ENCODE measurements around the gene KRT15. TPM values are rescaled to one million over a fixed set of nuclear protein-coding genes. Genes with fewer than 3 reads are reported as not detected.

Gene KRT15
- total RNA-seq, 2 experiments from 2014 or later, result not detected

GRCh38 chr17:41540921-41541625, 22.4 kb upstream of the KRT15 start:
- Mint-ChIP-seq H3K4me3 (no peak overlapping the region), H3K36me3 (no peaks in the 10 kb centered on the region), H3K27me3 (no peaks in the 10 kb centered on the region), H3K9me3 (no peaks in the 10 kb centered on the region), H3K4me1 (ENCODE audit: low read depth) (no peaks in the 10 kb centered on the region), H3K27ac (no peak overlapping the region)
- no peak for DNase-seq
- intact Hi-C loops (cut with micrococcal nuclease), result no loop called here
- ChIA-PET CTCF (interaction anchor here (1.0 to 2.2 kb wide), 3 partner anchors 8 to 122 kb away, joined by 3 to 18 read pairs (median 4); no protein-coding TSS in a partner anchor), POLR2A (no interaction called here)

- H3K27ac Mint-ChIP-seq, result no peak overlapping the region
- no peak for DNase-seq
- no peaks in the 10 kb centered on the region for H3K36me3 Mint-ChIP-seq
- ChIA-PET CTCF (interaction anchor here (1.0 to 2.2 kb wide), 2 partner anchors 9 to 123 kb away, joined by 3 to 18 read pairs; no protein-coding TSS in a partner anchor), POLR2A (no interaction called here)
- intact Hi-C loops (cut with micrococcal nuclease), result no loop called here
- H3K4me1 Mint-ChIP-seq (ENCODE audit: low read depth), result no peaks in the 10 kb centered on the region
- no peaks in the 10 kb centered on the region for H3K9me3 Mint-ChIP-seq
- H3K4me3 Mint-ChIP-seq, result no peak overlapping the region
- H3K27me3 Mint-ChIP-seq, result no peaks in the 10 kb centered on the region
Observed at GRCh38 chr17:41539979-41540701, 21.4 kb upstream of the KRT15 start.

DNA sequence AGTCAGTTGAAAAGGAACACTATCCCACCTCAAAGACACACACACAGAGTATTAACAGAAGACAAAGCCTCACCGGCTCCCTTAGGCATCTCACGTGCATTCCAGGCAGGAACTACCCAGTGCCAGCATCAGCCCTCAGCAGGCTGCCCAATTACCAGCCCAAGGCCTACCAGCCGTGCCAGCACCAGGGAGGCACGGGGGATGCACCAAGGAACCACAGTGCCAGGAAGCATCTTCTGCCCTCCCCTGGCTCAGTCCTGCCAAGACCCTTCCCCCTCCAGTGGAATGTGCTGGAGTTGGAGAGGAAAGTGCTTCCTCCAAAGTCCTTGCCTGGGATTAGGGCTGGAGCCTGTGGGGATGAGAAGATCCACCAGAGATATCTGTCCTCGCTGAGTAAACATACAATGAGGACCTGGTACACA, 20.4 kb upstream of the KRT15 start:
- CTCF ChIA-PET, result no interaction called here
- Mint-ChIP-seq H3K4me1 (ENCODE audit: low read depth) (no peaks in the 10 kb centered on the region), H3K9me3 (no peaks in the 10 kb centered on the region), H3K4me3 (no peak overlapping the region), H3K27me3 (no peaks in the 10 kb centered on the region), H3K36me3 (no peaks in the 10 kb centered on the region), H3K27ac (no peak overlapping the region)
- intact Hi-C loops (cut with micrococcal nuclease), result no loop called here
- DNase-seq, result no peak
- POLR2A ChIA-PET, result no interaction called here

DNA sequence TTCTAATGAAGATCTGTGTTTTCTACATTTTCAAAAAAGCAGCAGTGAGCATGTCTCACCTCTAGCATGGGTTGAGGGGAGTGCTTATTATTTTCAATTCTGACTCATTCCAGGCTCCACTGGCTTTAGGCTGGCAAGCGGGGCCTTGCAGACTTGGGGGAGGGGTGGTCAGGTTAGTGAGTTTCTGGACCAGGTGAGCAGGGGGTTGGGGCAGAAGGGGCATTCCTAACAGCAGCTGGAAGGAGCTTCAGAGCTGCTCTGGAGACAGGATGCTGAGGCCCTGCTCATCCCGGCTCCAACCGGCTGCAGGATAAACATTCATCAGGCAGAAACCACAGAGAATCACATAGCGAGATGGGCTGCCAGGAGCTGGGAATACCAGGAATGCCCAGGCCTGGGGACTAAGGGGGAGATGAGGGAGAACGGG, 19.9 kb upstream of the KRT15 start:
- Mint-ChIP-seq H3K9me3 (no peaks in the 10 kb centered on the region), H3K4me1 (ENCODE audit: low read depth) (no peaks in the 10 kb centered on the region), H3K4me3 (no peak overlapping the region), H3K27ac (no peak overlapping the region), H3K27me3 (peaks cover 2% of the 10 kb centered on the region), H3K36me3 (no peaks in the 10 kb centered on the region)
- intact Hi-C loops (cut with micrococcal nuclease), result no loop called here
- POLR2A ChIA-PET, result no interaction called here
- DNase-seq, result no peak
- CTCF ChIA-PET, result no interaction called here

GRCh38 chr17:41537990-41538389, 19.3 kb upstream of the KRT15 start:
- H3K36me3 Mint-ChIP-seq, result no peaks in the 10 kb centered on the region
- peaks cover 2% of the 10 kb centered on the region for H3K27me3 Mint-ChIP-seq
- no peaks in the 10 kb centered on the region for H3K4me1 Mint-ChIP-seq (ENCODE audit: low read depth)
- ChIA-PET CTCF (interaction anchor here (4.1 kb wide), 1 partner anchor 11 kb away, joined by 26 read pairs; no protein-coding TSS in a partner anchor), POLR2A (no interaction called here)
- H3K4me3 Mint-ChIP-seq, result no peak overlapping the region
- DNase-seq, result no peak
- no peaks in the 10 kb centered on the region for H3K9me3 Mint-ChIP-seq
- no peak overlapping the region for H3K27ac Mint-ChIP-seq
- intact Hi-C loops (cut with micrococcal nuclease), result no loop called here

DNA sequence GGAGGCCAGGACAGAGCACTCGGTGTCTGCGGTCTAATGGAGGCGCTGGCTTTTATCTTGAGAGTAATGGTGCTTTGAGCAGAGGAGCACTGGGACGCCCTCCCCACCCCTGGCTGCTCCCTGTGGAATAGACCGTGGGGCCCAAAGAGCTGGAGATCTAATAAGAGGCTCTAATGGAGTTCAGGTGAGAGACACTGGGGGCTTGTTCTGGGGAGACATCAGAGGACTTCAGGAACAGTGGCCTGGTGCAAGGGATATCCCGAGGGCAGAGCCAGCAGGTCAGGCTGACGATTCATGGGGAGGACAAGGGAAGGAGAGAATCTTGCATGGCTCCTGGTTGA, 18.9 kb upstream of the KRT15 start:
- ChIA-PET CTCF (interaction anchor here (4.1 kb wide), 1 partner anchor 11 kb away, joined by 26 read pairs; no protein-coding TSS in a partner anchor), POLR2A (no interaction called here)
- intact Hi-C loops (cut with micrococcal nuclease), result no loop called here
- peaks cover 4% of the 10 kb centered on the region for H3K27me3 Mint-ChIP-seq
- no peak for DNase-seq
- no peaks in the 10 kb centered on the region for H3K36me3 Mint-ChIP-seq
- H3K27ac Mint-ChIP-seq, result no peak overlapping the region
- no peak overlapping the region for H3K4me3 Mint-ChIP-seq
- no peaks in the 10 kb centered on the region for H3K4me1 Mint-ChIP-seq (ENCODE audit: low read depth)
- H3K9me3 Mint-ChIP-seq, result no peaks in the 10 kb centered on the region

- H3K9me3 Mint-ChIP-seq, result no peaks in the 10 kb centered on the region
- H3K4me3 Mint-ChIP-seq, result no peak overlapping the region
- H3K27me3 Mint-ChIP-seq, result peaks cover 4% of the 10 kb centered on the region
- CTCF ChIA-PET, result interaction anchor here (4.1 kb wide), 1 partner anchor 12 kb away, joined by 26 read pairs; no protein-coding TSS in a partner anchor
- no peak for DNase-seq
- POLR2A ChIA-PET, result no interaction called here
- no peaks in the 10 kb centered on the region for H3K36me3 Mint-ChIP-seq
- H3K4me1 Mint-ChIP-seq (ENCODE audit: low read depth), result no peaks in the 10 kb centered on the region
- intact Hi-C loops (cut with micrococcal nuclease), result no loop called here
- H3K27ac Mint-ChIP-seq, result no peak overlapping the region
Observed at GRCh38 chr17:41536741-41537613, 18.3 kb upstream of the KRT15 start.

GRCh38 chr17:41535764-41536481, 17.2 kb upstream of the KRT15 start:
- peaks cover 7% of the 10 kb centered on the region for H3K27me3 Mint-ChIP-seq
- H3K36me3 Mint-ChIP-seq, result no peaks in the 10 kb centered on the region
- no peak overlapping the region for H3K27ac Mint-ChIP-seq
- H3K4me3 Mint-ChIP-seq, result no peak overlapping the region
- CTCF ChIA-PET, result interaction anchor here (4.1 kb wide), 1 partner anchor 13 kb away, joined by 26 read pairs; no protein-coding TSS in a partner anchor
- POLR2A ChIA-PET, result no interaction called here
- intact Hi-C loops (cut with micrococcal nuclease), result no loop called here
- no peaks in the 10 kb centered on the region for H3K4me1 Mint-ChIP-seq (ENCODE audit: low read depth)
- no peak for DNase-seq
- no peaks in the 10 kb centered on the region for H3K9me3 Mint-ChIP-seq

- Mint-ChIP-seq H3K27ac (no peak overlapping the region), H3K4me1 (ENCODE audit: low read depth) (no peaks in the 10 kb centered on the region), H3K27me3 (peaks cover 10% of the 10 kb centered on the region), H3K36me3 (no peaks in the 10 kb centered on the region), H3K9me3 (no peaks in the 10 kb centered on the region), H3K4me3 (no peak overlapping the region)
- intact Hi-C loops (cut with micrococcal nuclease), result no loop called here
- DNase-seq, result no peak
- CTCF ChIA-PET, result interaction anchor here (4.1 kb wide), 1 partner anchor 14 kb away, joined by 26 read pairs; no protein-coding TSS in a partner anchor
- POLR2A ChIA-PET, result no interaction called here
Observed at GRCh38 chr17:41534899-41535546, 16.3 kb upstream of the KRT15 start.

DNA sequence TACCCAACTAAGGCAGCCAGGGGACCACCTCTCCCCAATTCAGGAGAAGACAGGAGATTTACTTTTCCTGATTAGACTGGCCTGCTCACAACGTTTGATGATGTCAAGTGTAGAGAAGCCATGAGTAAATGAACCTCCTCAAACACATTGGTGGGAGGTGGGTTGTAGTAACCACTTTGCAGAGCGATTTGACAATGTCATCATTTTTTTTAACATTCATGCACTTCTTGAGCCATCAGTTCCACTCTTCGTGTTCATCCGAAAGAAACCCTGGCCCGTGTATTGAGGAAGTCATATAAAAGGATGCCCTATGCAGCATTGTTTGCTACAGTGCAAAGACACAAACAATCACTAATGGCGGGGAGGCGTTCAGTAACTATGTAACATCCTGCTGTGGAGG, 14.9 kb upstream of the KRT15 start:
- Mint-ChIP-seq H3K4me3 (no peak overlapping the region), H3K36me3 (no peaks in the 10 kb centered on the region), H3K27ac (no peak overlapping the region), H3K27me3 (peaks cover 23% of the 10 kb centered on the region), H3K9me3 (no peaks in the 10 kb centered on the region), H3K4me1 (ENCODE audit: low read depth) (no peaks in the 10 kb centered on the region)
- CTCF ChIA-PET, result interaction anchor here (2.0 kb wide), 1 partner anchor 16 kb away, joined by 14 read pairs; no protein-coding TSS in a partner anchor
- POLR2A ChIA-PET, result no interaction called here
- intact Hi-C loops (cut with micrococcal nuclease), result no loop called here
- DNase-seq, result no peak

GRCh38 chr17:41532947-41533570, 14.4 kb upstream of the KRT15 start:
- Mint-ChIP-seq H3K36me3 (no peaks in the 10 kb centered on the region), H3K4me3 (no peak overlapping the region), H3K27ac (no peak overlapping the region), H3K27me3 (peaks cover 28% of the 10 kb centered on the region), H3K4me1 (ENCODE audit: low read depth) (no peaks in the 10 kb centered on the region), H3K9me3 (no peaks in the 10 kb centered on the region)
- ChIA-PET POLR2A (no interaction called here), CTCF (interaction anchor here (2.0 kb wide), 1 partner anchor 16 kb away, joined by 14 read pairs; no protein-coding TSS in a partner anchor)
- intact Hi-C loops (cut with micrococcal nuclease), result no loop called here
- DNase-seq, result no peak
